ENCODE measurements around the gene NFATC3.

The NFATC3 gene

DNA sequence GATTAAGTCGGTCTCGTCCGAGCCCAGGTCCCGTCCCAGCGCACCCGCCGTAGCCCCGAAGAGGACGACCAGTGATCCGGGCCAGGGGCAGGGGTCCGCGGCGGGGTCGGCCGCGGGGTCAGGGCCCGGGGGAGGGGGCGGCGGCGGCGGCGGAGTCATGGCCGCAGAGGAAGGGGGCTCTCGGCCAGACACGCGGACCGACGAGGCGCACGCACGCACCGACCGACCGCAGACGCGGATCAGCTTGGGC, 150.6 kb downstream of the NFATC3 start, which contains the start of gene ESRP2:
ESRP2 (minus strand) TSS at position 241 of the 250 bp plus-strand sequence; CDS start at position 159, 82 bp downstream.
- no peak for TF ChIP-seq POLR2A (IDR thresholded peaks at IDR 0.05; ENCODE audit: low read depth, low read length)
- DNase-seq (ENCODE audit: insufficient read length, low spot score) (no peak), FAIRE-seq (no peak)

DNA sequence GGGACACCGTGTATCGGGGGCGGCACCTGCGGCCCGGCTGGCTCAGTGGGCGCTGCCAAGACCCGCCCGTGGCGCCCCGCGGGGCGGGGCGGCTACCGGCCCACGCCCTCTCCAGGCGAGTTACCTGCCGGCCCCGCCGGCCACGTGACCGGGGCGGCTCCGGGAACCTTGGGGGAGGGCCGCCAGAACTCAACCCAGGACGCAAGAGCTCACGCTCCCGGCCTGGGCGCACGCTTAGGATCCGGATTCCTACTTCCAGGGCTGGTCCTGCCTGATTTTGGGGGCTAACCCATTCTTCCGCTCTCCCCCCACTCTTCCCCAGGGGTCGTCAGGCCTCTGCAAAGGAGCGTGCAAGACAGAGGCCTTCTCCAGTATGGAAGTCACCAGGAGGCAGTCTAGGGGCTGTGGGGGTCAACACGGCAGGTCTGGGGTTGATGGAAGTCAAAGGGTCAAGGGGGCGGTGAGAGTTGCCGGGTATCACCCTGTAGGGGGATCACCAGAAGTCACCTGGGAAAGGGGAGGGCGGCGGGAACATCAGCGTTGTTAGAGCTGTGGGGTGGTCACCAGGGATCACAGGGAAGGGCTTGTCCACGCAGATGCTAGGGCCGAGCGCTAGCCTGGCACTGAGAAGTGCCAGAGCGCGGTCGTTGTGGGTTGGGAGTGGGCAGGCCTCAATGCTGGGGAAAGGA, 151.1 kb downstream of the NFATC3 start:
- TF ChIP-seq POLR2A (IDR thresholded peaks at IDR 0.05; ENCODE audit: low read depth, low read length), result no peak
- DNase-seq (ENCODE audit: insufficient read length, low spot score) (no peak), FAIRE-seq (no peak)

DNA sequence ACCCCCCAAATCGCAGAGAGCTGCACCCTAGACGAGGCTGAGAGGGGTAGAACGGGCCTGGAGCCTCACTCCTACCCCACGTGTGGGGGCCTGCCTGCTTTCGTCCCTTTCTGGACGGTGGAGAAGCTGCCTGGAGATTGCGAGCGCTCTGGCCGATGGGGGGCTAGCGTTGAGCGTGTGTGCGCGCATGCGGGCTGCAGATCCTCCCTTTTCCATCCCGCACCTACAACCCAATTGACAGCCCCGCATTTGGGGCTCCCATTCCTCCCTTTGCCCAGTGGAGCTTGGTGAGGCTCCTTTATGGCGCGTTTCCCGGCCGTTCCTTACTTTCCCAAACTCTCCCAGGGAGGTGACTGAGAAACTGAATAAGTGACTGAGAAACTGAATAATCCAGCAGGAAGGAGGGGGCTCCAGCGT, 151.7 kb downstream of the NFATC3 start:
- DNase-seq (ENCODE audit: insufficient read length, low spot score), result no peak
- no peak for FAIRE-seq
- TF ChIP-seq POLR2A (IDR thresholded peaks at IDR 0.05; ENCODE audit: low read depth, low read length), result no peak

- peak; percentile 96 for TF ChIP-seq POLR2A (IDR thresholded peaks at IDR 0.05; ENCODE audit: low read depth, low read length)
- DNase-seq (ENCODE audit: insufficient read length, low spot score), result peak; percentile 97
- peak; percentile 97 for FAIRE-seq
Observed at GRCh38 chr16:68237243-68238028, 152.3 kb downstream of the NFATC3 start.

- DNase-seq (ENCODE audit: insufficient read length, low spot score) (no peak), FAIRE-seq (no peak)
- no peak for TF ChIP-seq POLR2A (IDR thresholded peaks at IDR 0.05; ENCODE audit: low read depth, low read length)
Observed at GRCh38 chr16:68238029-68238345, 152.8 kb downstream of the NFATC3 start.

GRCh38 chr16:68242085-68242484, 156.9 kb downstream of the NFATC3 start:
- TF ChIP-seq POLR2A (IDR thresholded peaks at IDR 0.05; ENCODE audit: low read depth, low read length), result no peak
- DNase-seq (ENCODE audit: insufficient read length, low spot score) (no peak), FAIRE-seq (no peak)

DNA sequence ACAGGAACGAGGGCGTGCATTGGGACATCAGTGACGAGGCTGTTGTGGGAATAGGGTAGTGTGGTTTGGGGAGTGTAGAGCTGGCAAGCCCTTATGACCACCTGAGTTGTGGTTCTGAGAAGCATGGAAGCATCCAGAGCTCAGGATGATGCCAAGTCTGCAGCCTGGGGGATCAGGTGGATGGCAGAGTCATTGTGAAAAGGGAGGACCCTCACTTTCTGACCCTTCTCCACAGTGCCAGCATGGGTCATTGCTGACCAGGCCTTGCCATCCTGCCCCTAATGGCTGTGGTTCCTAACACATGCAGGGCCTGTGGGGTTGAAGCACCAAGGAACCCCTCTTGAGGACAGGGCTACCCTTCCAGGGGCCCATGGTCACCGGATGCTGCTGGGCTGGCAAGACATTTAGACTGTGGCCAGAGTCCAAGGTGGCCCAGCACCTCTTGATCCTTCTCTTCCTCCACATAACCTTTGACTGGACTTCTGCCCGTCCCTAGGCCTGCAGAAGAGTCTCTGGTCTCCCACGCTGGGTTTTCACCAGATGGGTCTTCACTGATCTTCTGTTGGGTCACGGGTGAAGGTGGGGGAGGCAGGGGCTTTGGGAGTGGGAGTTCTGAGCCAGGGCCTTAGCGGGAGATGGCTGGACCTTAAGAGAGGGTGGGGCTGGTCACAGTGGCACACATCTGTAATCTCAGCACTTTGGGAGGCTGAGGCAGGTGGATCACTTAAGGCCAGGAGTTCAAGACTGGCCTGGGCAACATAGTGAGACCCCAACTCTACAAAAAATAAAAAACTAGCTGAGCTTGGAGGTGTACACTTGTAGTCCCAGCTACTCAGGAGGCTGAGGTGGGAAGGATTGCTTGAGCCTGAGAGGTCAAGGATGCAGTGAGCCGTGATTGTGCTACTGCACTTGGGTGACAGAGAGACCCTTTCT, 158.0 kb downstream of the NFATC3 start:
- no peak for DNase-seq (ENCODE audit: insufficient read length, low spot score)
- no peak for TF ChIP-seq POLR2A (IDR thresholded peaks at IDR 0.05; ENCODE audit: low read depth, low read length)
- FAIRE-seq, result no peak

DNA sequence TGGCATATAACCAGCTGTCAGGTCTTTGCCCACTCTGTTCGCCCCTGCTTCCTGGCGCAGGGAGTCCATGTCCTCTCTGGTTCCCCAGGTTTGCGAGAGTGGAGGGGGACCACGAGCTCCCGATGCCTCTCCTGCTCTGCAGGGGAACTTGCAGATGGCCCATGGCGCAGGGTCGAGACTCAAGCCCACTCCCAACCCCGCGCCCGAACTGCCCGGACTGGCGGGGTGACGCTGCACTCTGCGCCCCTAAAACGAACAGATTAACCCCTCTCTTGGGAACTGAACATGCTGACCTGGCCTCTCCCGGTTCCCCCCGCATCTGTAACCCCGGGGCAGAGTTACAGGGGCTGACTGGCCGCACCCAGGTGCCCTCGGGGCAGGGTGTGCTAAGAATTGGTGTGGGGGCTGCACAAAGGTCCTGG, 159.3 kb downstream of the NFATC3 start:
- FAIRE-seq, result no peak
- no peak for DNase-seq (ENCODE audit: insufficient read length, low spot score)
- TF ChIP-seq POLR2A (IDR thresholded peaks at IDR 0.05; ENCODE audit: low read depth, low read length), result no peak

DNA sequence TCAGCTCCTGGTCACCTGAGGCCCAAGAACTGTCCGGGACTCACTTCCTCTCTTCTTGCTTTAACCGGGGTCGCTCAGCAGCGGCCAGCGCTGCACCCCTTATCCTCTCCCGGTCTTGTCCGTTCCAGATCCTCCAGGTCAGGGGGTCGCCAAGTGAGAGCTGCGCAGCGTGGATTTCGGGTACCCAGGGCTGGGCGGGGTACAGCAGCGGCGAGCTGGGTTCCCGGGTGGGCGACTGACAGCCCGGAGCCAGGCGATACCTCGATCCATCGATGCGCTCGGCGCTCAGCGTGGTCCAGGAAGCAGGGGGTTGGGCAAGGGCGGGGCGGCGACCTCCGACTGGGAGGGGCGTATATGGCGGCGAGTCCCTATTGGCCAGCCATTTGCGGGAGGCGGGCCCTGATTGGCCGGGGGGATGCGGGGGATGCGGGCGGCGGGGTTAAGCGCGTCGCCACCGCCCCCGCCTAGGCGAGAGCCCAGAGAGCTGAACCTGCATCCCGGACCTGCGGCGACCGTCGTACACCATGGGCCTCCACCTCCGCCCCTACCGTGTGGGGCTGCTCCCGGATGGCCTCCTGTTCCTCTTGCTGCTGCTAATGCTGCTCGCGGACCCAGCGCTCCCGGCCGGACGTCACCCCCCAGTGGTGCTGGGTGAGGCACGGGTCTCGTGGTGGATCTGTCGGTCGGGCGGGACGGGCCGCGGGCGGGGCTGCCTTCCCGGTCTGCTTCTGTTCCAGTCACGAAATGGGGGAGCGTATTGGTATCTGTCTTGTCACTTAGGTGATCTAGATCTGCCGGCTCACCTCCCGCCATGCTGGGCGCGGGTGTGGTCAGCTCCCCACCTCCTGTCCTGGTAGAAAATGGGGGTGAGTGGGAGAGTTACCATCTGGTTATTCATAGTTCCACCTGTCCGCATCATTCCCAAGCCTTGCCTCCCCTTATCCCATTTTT, 160.0 kb downstream of the NFATC3 start, which contains the start of gene PLA2G15:
PLA2G15 (plus strand) TSS at position 471 of the 951 bp plus-strand sequence; CDS start at position 525, 54 bp downstream.
- no peak for FAIRE-seq
- peak; percentile 83 for DNase-seq (ENCODE audit: insufficient read length, low spot score)
- TF ChIP-seq POLR2A (IDR thresholded peaks at IDR 0.05; ENCODE audit: low read depth, low read length), result peak; percentile 56

DNA sequence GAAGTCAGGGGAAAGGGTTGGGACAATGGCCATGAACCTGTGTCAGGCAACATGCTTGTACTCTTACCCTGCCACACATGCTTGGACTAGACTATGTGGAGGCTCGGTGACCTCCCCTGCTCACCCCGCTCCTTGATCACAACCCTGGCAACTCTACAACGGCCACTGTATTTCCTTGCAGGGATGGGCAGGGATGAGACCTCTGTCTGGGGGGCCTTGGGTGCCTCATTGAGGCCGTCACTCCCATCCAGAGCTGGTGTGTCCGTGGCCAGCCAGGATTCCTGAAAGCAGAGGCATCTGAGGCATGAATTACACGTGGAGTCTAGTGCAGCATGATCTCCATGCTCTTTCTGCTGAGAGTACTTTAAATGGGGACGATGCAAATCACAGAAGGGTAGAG, 161.0 kb downstream of the NFATC3 start:
- TF ChIP-seq POLR2A (IDR thresholded peaks at IDR 0.05; ENCODE audit: low read depth, low read length), result no peak
- no peak for FAIRE-seq
- no peak for DNase-seq (ENCODE audit: insufficient read length, low spot score)

DNA sequence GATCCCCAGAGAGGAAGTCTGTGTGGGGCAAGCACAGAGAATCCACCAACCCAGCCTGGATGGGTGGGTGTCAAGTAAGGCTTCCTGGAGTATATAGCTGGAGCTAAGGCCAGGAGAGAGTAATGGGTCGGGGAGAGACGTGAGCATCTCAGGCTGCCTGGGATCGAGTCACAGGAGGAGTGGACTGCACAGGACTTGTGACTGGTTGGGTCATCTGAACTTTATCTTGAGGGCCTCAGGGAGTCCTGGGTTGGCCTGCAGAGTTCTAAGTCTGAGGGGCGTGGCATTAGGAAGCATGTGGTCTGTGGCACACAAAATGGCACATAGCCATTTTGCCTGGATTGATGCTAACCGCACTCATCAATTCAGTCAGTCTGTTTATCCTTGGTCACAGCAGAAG, 161.5 kb downstream of the NFATC3 start:
- TF ChIP-seq POLR2A (IDR thresholded peaks at IDR 0.05; ENCODE audit: low read depth, low read length), result no peak
- FAIRE-seq (no peak), DNase-seq (ENCODE audit: insufficient read length, low spot score) (no peak)

- no peak for FAIRE-seq
- TF ChIP-seq POLR2A (IDR thresholded peaks at IDR 0.05; ENCODE audit: low read depth, low read length), result no peak
- no peak for DNase-seq (ENCODE audit: insufficient read length, low spot score)
Observed at GRCh38 chr16:68247400-68247799, 162.2 kb downstream of the NFATC3 start.

DNA sequence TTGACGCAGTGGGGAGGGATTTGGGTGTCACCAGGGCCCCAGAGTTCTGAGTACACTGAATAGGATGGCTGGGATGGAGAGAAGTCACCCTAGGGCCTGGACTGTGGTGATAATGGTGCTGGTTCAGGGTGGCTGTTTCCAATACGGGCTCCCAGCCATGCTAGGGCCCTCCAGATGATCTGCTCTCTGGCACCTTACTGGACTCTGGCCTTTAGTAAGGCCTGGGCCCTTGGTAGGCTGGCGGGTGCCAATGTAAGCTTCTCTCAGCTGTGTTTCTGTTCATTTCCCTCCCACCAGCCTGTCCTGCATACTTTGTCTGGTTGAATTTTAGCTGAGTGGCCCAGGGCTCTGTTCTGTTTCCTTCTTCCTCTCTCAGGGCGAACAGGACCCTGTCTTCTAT, 162.8 kb downstream of the NFATC3 start:
- DNase-seq (ENCODE audit: insufficient read length, low spot score) (no peak), FAIRE-seq (no peak)
- no peak for TF ChIP-seq POLR2A (IDR thresholded peaks at IDR 0.05; ENCODE audit: low read depth, low read length)

All from H54 (cell line).